Measurements from ENCODE around the gene TAF15. TPM values are rescaled to one million over a fixed set of nuclear protein-coding genes. Genes with fewer than 3 reads are reported as not detected.

Gene TAF15
- polyA plus RNA-seq, 1 of the 3 experiments (the other 2 are of a cell fraction) = 78.0 TPM

- CTCF ChIA-PET = interaction anchor here (1.0 to 7.0 kb wide), 5 partner anchors 12 to 28 kb away, joined by 3 to 99 read pairs (median 11); partner anchors contain the start of gene TAF15
- POLR2A ChIA-PET = no interaction called here
- Histone ChIP-seq H3K27ac (ENCODE audit: low read depth in 2 of 2, low read length in 1 of 2) (no peak overlapping the region), H2AFZ (ENCODE audit: low read depth) (no peak overlapping the region), H3K9me3 (no peaks in the 10 kb centered on the region), H3K9ac (no peak overlapping the region), H3K4me1 (ENCODE audit: control insufficient read depth in 1 of 2, insufficient read depth in 2 of 2, low read depth in 1 of 2, low read length in 1 of 2) (peaks cover 0 to 40% of the 10 kb centered on the region in 2 experiments; a peak in 2 of 4 replicates), H3K4me3 (ENCODE audit: low read depth in 2 of 2, low read length in 1 of 2) (no peak overlapping the region), H3K36me3 (replicated peaks in 1 of 2; ENCODE audit: control insufficient read depth in 1 of 2, insufficient read depth in 2 of 2, low read length in 1 of 2) (no peaks in the 10 kb centered on the region), H3K9me2 (no peaks in the 10 kb centered on the region), H3F3A (replicated peaks; ENCODE audit: insufficient read depth) (peaks cover 7% of the 10 kb centered on the region), H3K79me2 (ENCODE audit: insufficient read depth) (no peaks in the 10 kb centered on the region), H3K27me3 (ENCODE audit: insufficient read depth) (peaks cover 47% of the 10 kb centered on the region), H3K4me2 (no peak overlapping the region), H4K20me1 (ENCODE audit: insufficient read depth) (no peaks in the 10 kb centered on the region)
- TF ChIP-seq ZBTB33 (IDR thresholded peaks at IDR 0.05; ENCODE audit: borderline replicate concordance, low read depth) = no peak
- no peak for TF ChIP-seq RFX5 (IDR thresholded peaks at IDR 0.05; ENCODE audit: low read length)
- TF ChIP-seq NFIC (IDR thresholded peaks at IDR 0.05; ENCODE audit: borderline replicate concordance) = no peak
- TF ChIP-seq RAD21 (IDR thresholded peaks at IDR 0.05; ENCODE audit: low read length) = no peak
- 92% methylated on average over 3 of the region's 3 CpGs for WGBS (ENCODE audit: low lambda C conversion rate)
- no peak for DNase-seq
These were observed 16.0 kb upstream of the TAF15 start for GRCh38 chr17:35793257-35793656.

GRCh38 chr17:35795007-35795870 is 14.0 kb upstream of the TAF15 start, which contains the start of gene MMP28:
Gene MMP28 (minus strand): TSS chr17:35795641. CDS start chr17:35795377, 264 bp downstream.
- TF ChIP-seq TEAD4 (IDR thresholded peaks at IDR 0.05; ENCODE audit: borderline replicate concordance, insufficient read depth) (no peak), USF2 (IDR thresholded peaks at IDR 0.05; ENCODE audit: borderline replicate concordance, low read depth, low read length) (no peak), RAD21 (IDR thresholded peaks at IDR 0.05; ENCODE audit: low read length) (no peak), PBX3 (IDR thresholded peaks at IDR 0.05) (no peak), FOXM1 (IDR thresholded peaks at IDR 0.05; ENCODE audit: low read depth) (no peak), NFIC (IDR thresholded peaks at IDR 0.05; ENCODE audit: borderline replicate concordance) (no peak)
- ChIA-PET CTCF (interaction anchor here (0.7 to 7.0 kb wide), 8 partner anchors 8 to 33 kb away, joined by 3 to 99 read pairs (median 4); partner anchors contain the start of gene TAF15), POLR2A (interaction anchor here (0.7 kb wide), 1 partner anchor 31 kb away, joined by 3 read pairs; no protein-coding TSS in a partner anchor)
- Histone ChIP-seq H3K9me2 (no peaks in the 10 kb centered on the region), H3K4me1 (ENCODE audit: control insufficient read depth in 1 of 2, insufficient read depth in 2 of 2, low read depth in 1 of 2, low read length in 1 of 2) (peaks cover 0 to 44% of the 10 kb centered on the region in 2 experiments; a peak in 2 of 4 replicates), H3K79me2 (ENCODE audit: insufficient read depth) (no peaks in the 10 kb centered on the region), H3K4me3 (ENCODE audit: low read depth in 2 of 2, low read length in 1 of 2) (peak within 1 kb of the TSS; percentile 55 to 56; a peak in 3 of 4 replicates), H3F3A (replicated peaks; ENCODE audit: insufficient read depth) (no peaks in the 10 kb centered on the region), H2AFZ (ENCODE audit: low read depth) (no peak within 1 kb of the TSS), H3K27me3 (ENCODE audit: insufficient read depth) (peaks cover 47% of the 10 kb centered on the region), H3K9me3 (no peaks in the 10 kb centered on the region), H3K36me3 (replicated peaks in 1 of 2; ENCODE audit: control insufficient read depth in 1 of 2, insufficient read depth in 2 of 2, low read length in 1 of 2) (no peaks in the 10 kb centered on the region), H3K27ac (ENCODE audit: low read depth in 2 of 2, low read length in 1 of 2) (peak within 1 kb of the TSS in 1 of 2 experiments; percentile 53; a peak in 1 of 4 replicates), H3K9ac (no peak within 1 kb of the TSS), H3K4me2 (peak within 1 kb of the TSS; percentile 77), H4K20me1 (ENCODE audit: insufficient read depth) (no peaks in the 10 kb centered on the region)
- DNase-seq = peak; percentile 86
- WGBS (ENCODE audit: low lambda C conversion rate) = 24% methylated on average over 36 of the region's 89 CpGs
